ENCODE measurements around the gene USP35.

Gene USP35

GRCh38 chr11:78163828-78164227 lies 24.9 kb upstream of the USP35 start:
- H2AFZ ChIP-seq (ENCODE audit: low read length) = no peak overlapping the region
- H3K4me3 ChIP-seq (ENCODE audit: low read length, poor library complexity, severe bottlenecking) = no peak overlapping the region
- H4K20me1 ChIP-seq (ENCODE audit: insufficient read depth, low read length, poor library complexity, severe bottlenecking) = no peaks in the 10 kb centered on the region
- no peaks in the 10 kb centered on the region for H3K27me3 ChIP-seq (ENCODE audit: insufficient read depth, low read length, poor library complexity, severe bottlenecking)
- TF ChIP-seq, protein P1, sequence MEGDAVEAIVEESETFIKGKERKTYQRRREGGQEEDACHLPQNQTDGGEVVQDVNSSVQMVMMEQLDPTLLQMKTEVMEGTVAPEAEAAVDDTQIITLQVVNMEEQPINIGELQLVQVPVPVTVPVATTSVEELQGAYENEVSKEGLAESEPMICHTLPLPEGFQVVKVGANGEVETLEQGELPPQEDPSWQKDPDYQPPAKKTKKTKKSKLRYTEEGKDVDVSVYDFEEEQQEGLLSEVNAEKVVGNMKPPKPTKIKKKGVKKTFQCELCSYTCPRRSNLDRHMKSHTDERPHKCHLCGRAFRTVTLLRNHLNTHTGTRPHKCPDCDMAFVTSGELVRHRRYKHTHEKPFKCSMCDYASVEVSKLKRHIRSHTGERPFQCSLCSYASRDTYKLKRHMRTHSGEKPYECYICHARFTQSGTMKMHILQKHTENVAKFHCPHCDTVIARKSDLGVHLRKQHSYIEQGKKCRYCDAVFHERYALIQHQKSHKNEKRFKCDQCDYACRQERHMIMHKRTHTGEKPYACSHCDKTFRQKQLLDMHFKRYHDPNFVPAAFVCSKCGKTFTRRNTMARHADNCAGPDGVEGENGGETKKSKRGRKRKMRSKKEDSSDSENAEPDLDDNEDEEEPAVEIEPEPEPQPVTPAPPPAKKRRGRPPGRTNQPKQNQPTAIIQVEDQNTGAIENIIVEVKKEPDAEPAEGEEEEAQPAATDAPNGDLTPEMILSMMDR (conservative IDR thresholded peaks at IDR 0.05; ENCODE audit: low read length) = no peak
- TF ChIP-seq EZH2phosphoT487 (IDR thresholded peaks at IDR 0.05; ENCODE audit: borderline replicate concordance) = no peak
- no peaks in the 10 kb centered on the region for H3K9me2 ChIP-seq (replicated peaks; ENCODE audit: low read depth, low read length)
- no peaks in the 10 kb centered on the region for H3K4me1 ChIP-seq (ENCODE audit: insufficient read depth, low read length, poor library complexity, severe bottlenecking)
- H3K4me2 ChIP-seq (ENCODE audit: low read depth, low read length, poor library complexity, severe bottlenecking) = no peak overlapping the region
- no peak overlapping the region for H3K9ac ChIP-seq (ENCODE audit: low read depth, low read length, poor library complexity, severe bottlenecking)
- no peaks in the 10 kb centered on the region for H3K36me3 ChIP-seq (ENCODE audit: insufficient read depth, low read length)
- H3F3A ChIP-seq (ENCODE audit: low read depth) = no peaks in the 10 kb centered on the region
- H3K79me2 ChIP-seq (ENCODE audit: insufficient read depth, low read length) = no peaks in the 10 kb centered on the region
- no peaks in the 10 kb centered on the region for H3K9me3 ChIP-seq (ENCODE audit: insufficient read depth, low read depth, low read length)

GRCh38 chr11:78164471-78164870 lies 24.2 kb upstream of the USP35 start:
- Histone ChIP-seq H3K9ac (ENCODE audit: low read depth, low read length, poor library complexity, severe bottlenecking) (no peak overlapping the region), H3K79me2 (ENCODE audit: insufficient read depth, low read length) (no peaks in the 10 kb centered on the region), H4K20me1 (ENCODE audit: insufficient read depth, low read length, poor library complexity, severe bottlenecking) (no peaks in the 10 kb centered on the region), H3K9me3 (ENCODE audit: insufficient read depth, low read depth, low read length) (no peaks in the 10 kb centered on the region), H3K27me3 (ENCODE audit: insufficient read depth, low read length, poor library complexity, severe bottlenecking) (no peaks in the 10 kb centered on the region), H3K4me2 (ENCODE audit: low read depth, low read length, poor library complexity, severe bottlenecking) (no peak overlapping the region), H3K4me1 (ENCODE audit: insufficient read depth, low read length, poor library complexity, severe bottlenecking) (no peaks in the 10 kb centered on the region), H3K4me3 (ENCODE audit: low read length, poor library complexity, severe bottlenecking) (no peak overlapping the region), H3F3A (ENCODE audit: low read depth) (no peaks in the 10 kb centered on the region), H2AFZ (ENCODE audit: low read length) (no peak overlapping the region), H3K9me2 (replicated peaks; ENCODE audit: low read depth, low read length) (no peaks in the 10 kb centered on the region), H3K36me3 (ENCODE audit: insufficient read depth, low read length) (no peaks in the 10 kb centered on the region)
- TF ChIP-seq, protein P1 (conservative IDR thresholded peaks at IDR 0.05; ENCODE audit: low read length) = no peak

- H2AFZ ChIP-seq (ENCODE audit: low read length) = no peak overlapping the region
- H3F3A ChIP-seq (ENCODE audit: low read depth) = no peaks in the 10 kb centered on the region
- no peaks in the 10 kb centered on the region for H3K79me2 ChIP-seq (ENCODE audit: insufficient read depth, low read length)
- H4K20me1 ChIP-seq (ENCODE audit: insufficient read depth, low read length, poor library complexity, severe bottlenecking) = no peaks in the 10 kb centered on the region
- no peak overlapping the region for H3K9ac ChIP-seq (ENCODE audit: low read depth, low read length, poor library complexity, severe bottlenecking)
- H3K27me3 ChIP-seq (ENCODE audit: insufficient read depth, low read length, poor library complexity, severe bottlenecking) = no peaks in the 10 kb centered on the region
- no peaks in the 10 kb centered on the region for H3K36me3 ChIP-seq (ENCODE audit: insufficient read depth, low read length)
- TF ChIP-seq EZH2phosphoT487 (IDR thresholded peaks at IDR 0.05; ENCODE audit: borderline replicate concordance) = no peak
- TF ChIP-seq, protein P1 (conservative IDR thresholded peaks at IDR 0.05; ENCODE audit: low read length) = no peak
- no peaks in the 10 kb centered on the region for H3K4me1 ChIP-seq (ENCODE audit: insufficient read depth, low read length, poor library complexity, severe bottlenecking)
- no peak overlapping the region for H3K4me2 ChIP-seq (ENCODE audit: low read depth, low read length, poor library complexity, severe bottlenecking)
- H3K9me2 ChIP-seq (replicated peaks; ENCODE audit: low read depth, low read length) = no peaks in the 10 kb centered on the region
- no peak overlapping the region for H3K4me3 ChIP-seq (ENCODE audit: low read length, poor library complexity, severe bottlenecking)
- H3K9me3 ChIP-seq (ENCODE audit: insufficient read depth, low read depth, low read length) = no peaks in the 10 kb centered on the region
These were observed 21.8 kb upstream of the USP35 start for GRCh38 chr11:78166855-78167469.
